Measurements from ENCODE around the gene ACOXL.

GRCh38 chr2:110777531-110778311 lies 45.3 kb downstream of the ACOXL start:
- no peak for TF ChIP-seq POLR2A (IDR thresholded peaks at IDR 0.05; ENCODE audit: low read length)
- TF ChIP-seq GATA1 (IDR thresholded peaks at IDR 0.05; ENCODE audit: low read depth, low read length), result no peak

Measured in erythroblast (primary cell).